Progenitor cell of endocrine pancreas (in vitro differentiated cells): ENCODE results near the gene CRAMP1. TPM values are rescaled to one million over a fixed set of nuclear protein-coding genes. Genes with fewer than 3 reads are reported as not detected.

Experiments used
- DNase-seq: peaks from one replicate; pipeline ENCODE4 v3.0.0; 2021; ENCODE audit warnings: low spot score; ENCODE audit not compliant: unreplicated experiment
- H3K27ac Mint-ChIP-seq: 2 replicates; pipeline ENCODE4 v1.8.0; 2021; ENCODE audit warnings: mild to moderate bottlenecking, moderate library complexity, mixed read lengths
- H3K27me3 Mint-ChIP-seq: 2 replicates; pipeline ENCODE4 v1.8.0; 2021; ENCODE audit warnings: mixed read lengths
- H3K36me3 Mint-ChIP-seq: 2 replicates; pipeline ENCODE4 v1.8.0; 2022; ENCODE audit warnings: mixed read lengths; ENCODE audit not compliant: insufficient read depth
- H3K4me1 Mint-ChIP-seq: 2 replicates; pipeline ENCODE4 v1.8.0; 2021; ENCODE audit warnings: low read depth, mixed read lengths
- H3K4me3 Mint-ChIP-seq: 2 replicates; pipeline ENCODE4 v1.8.0; 2021; ENCODE audit warnings: low read depth, mild to moderate bottlenecking, moderate library complexity, mixed read lengths
- H3K9me3 Mint-ChIP-seq: 2 replicates; pipeline ENCODE4 v1.8.0; 2021; ENCODE audit warnings: low read depth, mixed read lengths
- total RNA-seq: library from RNA; stranded (reverse); gene quantifications from 2 replicates; pipeline ENCODE4 v1.2.1, GENCODE V29; 2021
- TF ChIP-seq, protein P1 (sequence below): fragments of 200-600 bp; sonication (generic); IDR thresholded peaks from one replicate; pipeline ENCODE4 v1.5.0; 2021; ENCODE audit warnings: antibody characterized with exemption, mild to moderate bottlenecking; ENCODE audit not compliant: unreplicated experiment

CRAMP1 gene
- total RNA-seq, 1 donor from 2014 or later, result 58.3 TPM

DNA sequence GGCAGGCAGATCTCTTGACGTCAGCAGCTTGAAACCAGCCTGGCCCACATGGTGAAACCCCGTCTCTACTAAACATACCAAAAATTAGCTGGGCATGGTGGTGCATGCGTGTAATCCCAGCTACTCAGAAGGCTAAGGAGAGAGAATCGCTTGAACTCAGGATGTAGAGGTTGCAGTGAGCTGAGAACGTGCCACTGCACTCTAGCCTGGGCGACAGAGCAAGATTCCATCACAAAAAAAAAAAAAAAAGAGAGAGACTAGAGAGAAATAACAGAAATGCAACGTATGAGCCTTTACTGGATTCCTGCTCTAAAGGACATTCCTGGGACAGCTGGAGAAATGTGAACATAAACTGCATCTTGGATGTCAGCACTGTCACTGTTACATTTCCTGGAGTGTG is 11.1 kb upstream of the CRAMP1 start:
- Mint-ChIP-seq H3K9me3 (no peaks in the 10 kb centered on the region), H3K36me3 (peaks cover 36% of the 10 kb centered on the region), H3K27me3 (no peaks in the 10 kb centered on the region), H3K27ac (peak overlapping the region; percentile 3), H3K4me1 (no peaks in the 10 kb centered on the region), H3K4me3 (no peak overlapping the region)
- TF ChIP-seq, protein P1, sequence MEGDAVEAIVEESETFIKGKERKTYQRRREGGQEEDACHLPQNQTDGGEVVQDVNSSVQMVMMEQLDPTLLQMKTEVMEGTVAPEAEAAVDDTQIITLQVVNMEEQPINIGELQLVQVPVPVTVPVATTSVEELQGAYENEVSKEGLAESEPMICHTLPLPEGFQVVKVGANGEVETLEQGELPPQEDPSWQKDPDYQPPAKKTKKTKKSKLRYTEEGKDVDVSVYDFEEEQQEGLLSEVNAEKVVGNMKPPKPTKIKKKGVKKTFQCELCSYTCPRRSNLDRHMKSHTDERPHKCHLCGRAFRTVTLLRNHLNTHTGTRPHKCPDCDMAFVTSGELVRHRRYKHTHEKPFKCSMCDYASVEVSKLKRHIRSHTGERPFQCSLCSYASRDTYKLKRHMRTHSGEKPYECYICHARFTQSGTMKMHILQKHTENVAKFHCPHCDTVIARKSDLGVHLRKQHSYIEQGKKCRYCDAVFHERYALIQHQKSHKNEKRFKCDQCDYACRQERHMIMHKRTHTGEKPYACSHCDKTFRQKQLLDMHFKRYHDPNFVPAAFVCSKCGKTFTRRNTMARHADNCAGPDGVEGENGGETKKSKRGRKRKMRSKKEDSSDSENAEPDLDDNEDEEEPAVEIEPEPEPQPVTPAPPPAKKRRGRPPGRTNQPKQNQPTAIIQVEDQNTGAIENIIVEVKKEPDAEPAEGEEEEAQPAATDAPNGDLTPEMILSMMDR, result no peak
- no peak for DNase-seq

DNA sequence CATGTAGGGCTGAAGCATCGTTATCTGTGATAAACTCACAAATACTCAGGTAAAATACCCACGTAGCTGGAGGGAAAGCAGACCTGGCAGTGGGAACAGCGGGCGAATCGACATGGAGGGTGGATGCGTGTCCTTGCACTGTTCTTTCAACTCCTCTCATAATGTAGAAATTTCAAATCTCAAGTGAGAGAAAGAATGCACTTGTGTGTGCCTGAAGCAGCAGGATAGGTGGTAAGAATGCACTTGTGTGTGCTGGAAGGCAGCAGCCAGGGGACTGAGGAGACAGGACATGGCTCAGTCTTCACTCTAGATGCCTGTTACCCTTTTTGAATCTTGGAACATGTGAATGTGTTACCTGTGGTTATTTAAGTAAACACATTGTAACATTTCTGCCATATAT is 10.7 kb upstream of the CRAMP1 start:
- peaks cover 36% of the 10 kb centered on the region for H3K36me3 Mint-ChIP-seq
- H3K27me3 Mint-ChIP-seq, result no peaks in the 10 kb centered on the region
- no peak for DNase-seq
- peak overlapping the region; percentile 3 for H3K27ac Mint-ChIP-seq
- no peaks in the 10 kb centered on the region for H3K9me3 Mint-ChIP-seq
- no peak overlapping the region for H3K4me3 Mint-ChIP-seq
- H3K4me1 Mint-ChIP-seq, result no peaks in the 10 kb centered on the region
- TF ChIP-seq, protein P1, result no peak

DNA sequence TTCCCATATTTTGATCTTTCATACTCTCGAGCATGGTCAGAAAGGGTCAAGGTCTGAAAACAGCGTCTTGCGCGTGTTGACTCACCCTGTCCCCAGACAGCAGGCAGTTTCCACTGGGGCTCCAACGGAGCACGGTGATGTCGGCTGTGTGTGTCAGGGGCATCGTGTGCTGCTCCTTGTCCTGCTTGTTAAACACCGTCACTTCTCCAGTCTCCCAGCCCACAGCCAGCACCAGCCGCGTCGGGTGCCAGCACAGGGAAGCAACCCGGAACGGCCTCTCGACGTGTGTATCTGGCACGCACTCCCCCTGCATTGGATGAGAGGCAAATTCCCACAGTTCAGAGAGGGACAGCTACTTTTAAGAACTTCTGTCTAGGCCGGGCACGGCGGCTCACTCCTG is 9.9 kb upstream of the CRAMP1 start:
- H3K4me1 Mint-ChIP-seq, result no peaks in the 10 kb centered on the region
- H3K4me3 Mint-ChIP-seq, result no peak overlapping the region
- H3K36me3 Mint-ChIP-seq, result peaks cover 35% of the 10 kb centered on the region
- DNase-seq, result no peak
- TF ChIP-seq, protein P1, result no peak
- H3K27me3 Mint-ChIP-seq, result no peaks in the 10 kb centered on the region
- no peaks in the 10 kb centered on the region for H3K9me3 Mint-ChIP-seq
- H3K27ac Mint-ChIP-seq, result no peak overlapping the region

GRCh38 chr16:1606774-1607173 is 5.4 kb upstream of the CRAMP1 start:
- Mint-ChIP-seq H3K36me3 (peaks cover 11% of the 10 kb centered on the region), H3K27me3 (no peaks in the 10 kb centered on the region), H3K4me1 (peaks cover 7% of the 10 kb centered on the region), H3K4me3 (no peak overlapping the region), H3K27ac (no peak overlapping the region), H3K9me3 (no peaks in the 10 kb centered on the region)
- no peak for DNase-seq
- TF ChIP-seq, protein P1, result no peak

DNA sequence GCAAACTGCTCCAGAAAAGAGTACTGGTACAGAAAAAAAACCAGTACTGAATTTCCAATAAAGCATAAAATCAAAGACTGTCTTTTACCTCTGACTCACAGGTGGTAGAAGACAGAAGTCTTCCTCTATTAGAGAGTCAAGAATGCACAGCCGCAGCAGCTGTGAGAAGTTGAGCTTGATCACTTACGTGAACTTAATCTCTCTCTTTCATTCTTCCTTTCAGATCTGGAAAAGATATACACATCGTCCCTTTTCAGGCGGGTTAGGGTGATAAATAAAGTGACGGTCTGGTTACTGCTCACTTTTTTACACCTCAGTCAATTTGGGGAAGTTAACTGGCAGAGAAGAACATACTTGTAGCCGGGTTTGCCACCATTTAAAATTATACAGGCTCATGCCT is 4.2 kb upstream of the CRAMP1 start:
- Mint-ChIP-seq H3K27ac (no peak overlapping the region), H3K27me3 (no peaks in the 10 kb centered on the region), H3K9me3 (no peaks in the 10 kb centered on the region), H3K4me3 (no peak overlapping the region), H3K4me1 (peaks cover 9% of the 10 kb centered on the region), H3K36me3 (peaks cover 11% of the 10 kb centered on the region)
- DNase-seq, result no peak
- TF ChIP-seq, protein P1, result no peak
